Erythroblast (primary cell): Measurements from ENCODE around the gene TMCC3.
"Not testable (repeated sequence)": the region's sequence is repeated elsewhere in the genome, so short reads cannot be mapped to it uniquely, and the experiment has no call there.

Source experiments
- DNase-seq, 2 experiments: peaks; one replicate each; lab custom pipeline; 2025; lab: John Stamatoyannopoulos, UW
- GATA1 ChIP-seq: IDR thresholded peaks from 2 replicates; pipeline ENCODE4 v1.6.1; 2011; ENCODE audit warnings: low read depth, mild to moderate bottlenecking, control low read depth, low read length, moderate library complexity
- POLR2A ChIP-seq: IDR thresholded peaks from 2 replicates; pipeline ENCODE4 v1.6.1; 2011; ENCODE audit warnings: mild to moderate bottlenecking, low read length

TMCC3 gene

DNA sequence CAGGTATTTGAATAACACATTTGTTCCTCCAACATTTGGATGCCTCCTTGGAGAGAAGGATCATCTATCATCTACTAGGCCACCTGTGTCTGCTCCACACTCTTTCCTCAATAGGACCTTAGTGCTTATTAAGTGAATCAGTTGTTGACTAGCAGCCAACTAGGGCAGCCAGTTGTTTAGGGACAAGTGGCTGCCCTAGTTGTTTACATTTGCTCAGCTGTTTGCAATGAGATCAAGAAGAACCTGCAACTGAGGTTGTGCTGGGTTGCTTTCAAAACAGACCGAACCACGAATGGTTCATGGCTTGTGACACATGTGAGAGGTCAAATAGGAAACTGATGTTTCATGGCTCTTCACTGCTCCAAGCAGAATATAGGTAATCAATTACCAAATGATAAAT lies 53.8 kb downstream of the TMCC3 start:
- TF ChIP-seq GATA1 (no peak), POLR2A (no peak)
- DNase-seq, result no peak

DNA sequence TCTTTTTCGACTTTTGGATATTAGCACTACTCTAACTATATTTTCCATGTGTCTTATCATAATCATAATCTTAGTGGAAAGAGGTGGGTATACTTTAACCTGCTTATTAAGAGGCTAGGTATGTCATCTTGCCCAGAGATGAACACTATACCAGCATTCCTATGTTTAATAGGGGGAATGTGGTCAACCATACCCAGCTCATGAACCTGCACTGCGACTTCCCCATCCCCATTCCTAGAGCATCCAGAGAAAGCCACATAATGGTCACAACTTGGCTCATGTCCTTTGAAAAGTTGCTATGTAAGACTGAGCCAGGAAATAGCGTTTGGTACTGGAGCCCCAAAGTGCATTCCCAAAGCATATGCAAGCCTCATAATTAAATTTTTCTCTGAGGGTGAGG lies 55.2 kb downstream of the TMCC3 start:
- DNase-seq, result no peak
- TF ChIP-seq POLR2A (no peak), GATA1 (no peak)

DNA sequence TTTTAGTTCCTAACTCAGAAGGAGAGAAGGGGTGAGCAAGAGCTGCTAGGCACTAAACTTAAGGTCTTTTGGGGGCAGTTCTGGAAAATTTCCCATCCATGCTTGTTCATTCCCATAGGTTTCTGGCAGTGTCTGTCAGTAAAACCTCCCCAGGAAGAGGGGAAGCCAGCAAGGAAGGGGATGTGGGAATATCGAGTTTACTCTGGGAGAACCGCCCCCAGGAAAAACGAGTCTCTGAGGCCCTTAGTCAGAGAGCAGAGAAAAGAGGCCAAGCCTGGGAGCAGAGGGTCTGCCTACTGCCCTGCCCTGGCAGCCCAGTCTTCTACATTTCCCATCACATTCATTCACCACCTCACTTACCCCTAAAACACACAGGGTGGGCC lies 55.9 kb downstream of the TMCC3 start:
- TF ChIP-seq POLR2A (no peak), GATA1 (no peak)
- no peak for DNase-seq

DNA sequence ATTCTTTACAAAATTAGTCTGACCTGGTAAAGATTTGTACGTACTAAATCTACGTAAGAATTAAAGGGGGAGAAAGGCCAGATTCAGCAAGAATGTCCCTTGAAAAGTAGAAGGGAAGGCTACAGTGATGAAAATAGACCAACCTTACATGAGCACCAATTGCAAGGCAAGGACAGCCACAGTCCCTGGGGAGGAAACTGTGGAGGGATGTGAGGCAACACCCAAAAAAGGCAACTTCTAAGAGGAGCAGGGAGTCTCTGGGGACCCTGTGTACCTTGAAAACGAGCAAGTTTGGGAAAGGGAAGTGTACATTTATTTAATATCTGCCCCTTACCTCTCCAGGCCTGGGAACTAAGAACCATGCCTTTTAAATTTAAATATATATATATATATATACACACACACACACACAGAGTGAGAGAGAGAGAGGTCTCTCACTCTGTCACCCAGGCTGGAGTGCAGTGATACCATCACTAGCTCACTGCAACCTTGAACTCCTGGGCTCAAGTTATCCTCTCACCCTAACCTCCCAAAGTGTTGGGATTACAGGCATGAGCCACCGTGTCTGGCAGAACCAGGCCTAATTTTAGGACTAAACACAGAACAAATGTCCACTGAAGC lies 56.4 kb downstream of the TMCC3 start:
- no peak for TF ChIP-seq GATA1
- no peak for TF ChIP-seq POLR2A
- DNase-seq, result no peak

DNA sequence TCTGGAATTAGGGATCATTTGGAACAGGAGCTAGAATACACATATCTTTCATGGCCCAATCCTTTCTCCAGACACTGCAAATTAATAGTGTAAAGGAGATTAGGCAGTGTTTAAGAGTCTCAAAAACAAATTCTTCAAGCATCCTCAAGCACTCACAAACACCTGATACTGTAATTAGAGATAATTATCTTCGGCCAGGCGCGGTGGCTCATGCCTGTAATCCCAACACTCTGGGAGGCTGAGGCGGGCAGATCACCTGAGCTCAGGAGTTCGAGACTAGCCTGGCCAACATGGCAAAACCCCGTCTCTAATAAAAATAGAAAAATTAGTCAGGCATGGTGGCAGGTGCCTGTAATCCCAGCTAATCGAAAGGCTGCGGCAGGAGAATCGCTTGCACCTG lies 57.6 kb downstream of the TMCC3 start:
- DNase-seq, result not testable (repeated sequence)

DNA sequence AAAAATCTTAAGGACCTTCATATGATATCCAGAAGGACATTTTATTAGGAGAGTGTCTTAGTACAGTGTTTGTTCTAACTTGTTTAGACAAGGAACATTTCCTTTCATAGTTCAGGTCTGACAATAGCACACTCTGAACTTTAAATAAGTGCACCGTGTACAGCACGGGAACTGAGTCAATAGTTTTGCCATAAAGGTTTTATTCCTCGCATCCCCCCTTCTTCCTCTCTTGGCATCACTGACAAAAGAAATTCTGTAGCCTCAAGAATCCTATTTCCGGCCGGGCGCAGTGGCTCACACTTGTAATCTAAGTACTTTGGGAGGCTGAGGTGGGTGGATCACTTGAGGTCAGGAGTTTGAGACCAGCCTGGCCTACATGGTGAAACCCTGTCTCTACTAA lies 58.3 kb downstream of the TMCC3 start:
- no peak for TF ChIP-seq GATA1
- no peak for TF ChIP-seq POLR2A
- DNase-seq, result no peak

DNA sequence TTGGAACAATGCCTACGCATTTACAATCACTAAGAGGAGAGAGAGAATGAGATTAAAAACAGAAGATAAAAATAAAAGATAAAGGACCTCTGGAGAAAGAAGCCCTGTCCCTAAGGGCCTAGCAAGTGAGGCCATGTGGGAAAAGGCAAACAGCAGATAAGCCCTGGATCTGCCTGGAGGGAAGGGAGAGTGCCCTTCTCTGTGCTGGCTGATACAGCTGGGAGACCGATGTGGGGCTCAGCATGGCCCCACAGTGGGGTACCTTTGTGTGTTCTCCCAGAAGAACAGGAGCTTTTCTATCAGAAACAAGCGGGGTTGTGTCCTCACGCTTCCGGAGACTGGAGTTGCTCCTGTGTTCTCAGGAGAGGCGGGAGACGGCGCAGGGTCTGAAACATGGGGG lies 59.9 kb downstream of the TMCC3 start:
- DNase-seq, result no peak
- TF ChIP-seq POLR2A (no peak), GATA1 (no peak)

DNA sequence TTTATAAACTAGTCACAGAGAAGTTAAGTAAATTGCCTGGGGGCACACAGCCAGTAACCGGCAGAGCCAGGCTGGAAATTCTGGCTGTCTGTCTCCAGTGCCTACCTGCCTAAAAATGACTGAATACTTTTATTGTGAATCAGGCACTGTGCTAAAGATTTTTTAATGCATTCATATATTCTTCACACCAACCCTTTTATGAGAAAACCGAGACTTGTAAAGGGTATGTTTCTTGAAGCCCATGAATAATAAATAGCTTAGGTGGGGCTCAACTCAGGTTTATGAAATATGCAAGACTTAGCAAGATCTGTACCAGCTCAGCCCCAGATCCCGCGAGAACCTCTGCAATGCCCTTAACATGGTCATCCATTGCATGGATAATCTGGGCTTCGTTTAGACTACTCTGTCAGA lies 60.8 kb downstream of the TMCC3 start:
- TF ChIP-seq GATA1, result no peak
- no peak for TF ChIP-seq POLR2A
- no peak for DNase-seq

DNA sequence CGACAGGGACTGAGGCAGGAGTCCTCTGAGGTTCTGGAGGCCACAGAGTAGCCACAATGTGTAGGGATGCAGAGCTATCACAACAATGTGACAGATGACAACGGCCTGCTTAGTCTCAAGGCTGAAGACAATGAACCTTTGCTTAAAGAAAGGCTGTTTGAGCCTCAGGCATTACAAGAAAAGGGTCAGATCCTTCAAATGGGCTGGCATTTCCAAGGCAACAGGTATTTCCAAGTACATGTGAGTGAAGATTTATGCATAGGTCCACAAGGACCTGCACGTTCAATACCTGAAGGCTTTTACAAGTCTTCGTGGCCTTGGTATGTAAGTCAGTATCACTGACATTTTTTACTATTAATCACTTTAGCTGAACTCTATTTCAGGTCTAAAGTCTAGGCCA lies 62.0 kb downstream of the TMCC3 start:
- TF ChIP-seq POLR2A, result no peak
- no peak for TF ChIP-seq GATA1
- no peak for DNase-seq

DNA sequence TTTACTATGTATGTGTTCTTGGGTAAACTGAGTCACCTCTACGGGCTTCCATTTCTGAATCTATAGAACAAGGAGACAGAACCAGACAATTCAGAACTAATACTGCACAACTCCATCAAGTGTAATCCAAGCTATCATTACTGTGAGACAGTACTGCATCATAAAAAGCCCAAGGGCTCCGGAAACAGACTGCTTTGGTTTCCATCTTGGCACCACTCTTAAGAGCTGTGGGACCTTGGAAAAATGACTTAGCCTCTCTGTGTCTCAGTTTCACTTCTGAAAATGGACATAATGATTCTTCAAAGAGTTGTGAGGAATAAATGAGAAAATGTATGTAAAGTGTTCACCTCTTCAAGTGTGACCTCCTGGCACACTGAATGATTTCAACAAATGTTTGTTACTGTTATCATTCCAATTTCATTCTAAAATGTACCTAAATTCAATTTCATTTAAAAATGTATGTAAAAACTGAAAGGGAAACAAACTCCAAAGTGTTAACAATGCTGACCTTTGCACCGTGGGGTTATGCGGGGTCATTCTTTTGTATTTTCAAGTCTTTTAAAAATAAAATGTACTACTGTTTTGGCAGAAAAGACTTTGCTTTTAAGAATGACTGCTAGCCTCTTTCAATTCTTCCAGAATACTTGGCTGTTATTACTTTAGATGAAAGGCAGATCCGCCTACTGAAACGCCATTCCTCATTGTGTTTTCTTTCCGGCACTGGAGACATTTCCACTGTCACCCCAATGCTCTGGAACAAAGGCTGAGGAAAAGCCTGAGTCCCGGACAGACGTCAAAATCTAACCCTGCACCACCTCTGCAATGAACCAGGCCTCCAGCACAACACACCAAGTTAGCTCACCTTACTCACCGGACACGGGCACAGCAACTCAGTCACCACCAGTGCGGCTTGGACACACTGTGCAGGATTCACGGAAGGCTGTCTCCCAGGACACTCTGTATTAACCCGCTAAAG lies 62.8 kb downstream of the TMCC3 start:
- no peak for DNase-seq
- TF ChIP-seq POLR2A (no peak), GATA1 (no peak)

DNA sequence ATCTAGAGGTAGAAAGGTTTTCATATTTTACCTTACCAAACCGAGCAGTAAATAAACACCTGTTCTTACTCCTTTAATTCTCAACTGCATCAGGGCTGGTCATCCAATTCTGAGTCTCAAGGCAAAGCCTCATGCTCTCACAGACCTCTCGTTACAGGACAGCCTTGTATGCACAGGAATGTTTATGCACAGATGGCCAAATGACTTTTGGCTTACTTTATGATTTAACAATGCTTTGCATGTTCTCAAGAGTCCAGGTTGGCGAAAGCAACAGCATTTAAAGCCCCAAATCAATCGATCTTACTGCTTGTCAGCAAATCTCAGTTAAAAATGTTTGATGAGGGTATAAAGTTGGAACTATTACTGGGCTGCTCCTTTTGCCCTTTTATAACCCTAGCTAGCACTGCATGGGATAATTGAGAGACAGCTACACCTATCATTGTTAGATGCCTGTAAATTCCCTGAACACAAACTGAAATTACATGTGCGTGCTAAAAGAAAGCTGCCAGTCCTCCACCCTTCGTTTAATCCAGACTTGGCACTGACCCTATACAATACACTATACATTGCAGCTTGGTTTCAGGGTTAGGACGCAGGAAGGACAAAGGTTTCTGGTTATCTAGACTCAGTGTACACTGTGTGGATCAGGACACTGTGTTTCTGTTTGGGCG lies 63.6 kb downstream of the TMCC3 start:
- TF ChIP-seq POLR2A, result no peak
- no peak for TF ChIP-seq GATA1
- DNase-seq, result no peak

DNA sequence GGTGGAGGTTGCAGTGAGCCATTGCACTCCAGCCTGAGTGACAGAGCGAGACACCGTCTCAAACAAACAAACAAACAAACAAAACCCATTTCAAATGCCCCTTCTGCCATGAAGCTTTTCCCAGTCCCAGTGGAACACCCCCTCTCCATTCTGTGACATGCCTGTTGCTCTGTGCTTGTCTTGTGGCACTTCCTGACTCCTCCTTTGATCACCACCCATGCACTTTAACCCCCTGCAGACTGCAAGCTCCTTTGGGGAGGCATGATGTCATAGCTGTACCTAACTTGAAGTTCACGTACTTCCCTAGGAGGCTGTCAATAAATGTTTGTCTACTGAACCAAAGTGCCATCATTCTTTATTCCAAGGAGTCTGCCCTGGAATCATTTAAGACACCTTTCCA lies 64.7 kb downstream of the TMCC3 start:
- DNase-seq, result no peak
- TF ChIP-seq POLR2A, result no peak
- TF ChIP-seq GATA1, result no peak

DNA sequence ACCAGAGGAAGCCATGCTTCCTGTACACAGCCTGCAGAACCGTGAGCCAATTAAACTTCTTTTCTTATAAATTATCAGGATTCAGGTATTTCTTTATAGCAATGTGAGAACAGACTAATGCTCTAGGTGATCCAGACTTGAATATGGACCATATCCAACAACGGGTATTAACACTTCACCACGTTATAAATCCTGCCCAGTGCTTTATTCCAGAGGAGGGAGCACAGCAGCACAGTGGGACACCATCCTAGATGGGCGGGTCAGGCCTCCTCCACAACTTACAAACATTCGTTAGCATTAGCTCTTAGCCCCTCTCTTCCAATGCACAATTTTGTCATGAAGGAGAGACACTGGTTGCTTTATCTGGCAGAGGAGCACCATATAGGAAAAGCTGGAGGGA lies 66.0 kb downstream of the TMCC3 start:
- no peak for TF ChIP-seq GATA1
- DNase-seq, result no peak

DNA sequence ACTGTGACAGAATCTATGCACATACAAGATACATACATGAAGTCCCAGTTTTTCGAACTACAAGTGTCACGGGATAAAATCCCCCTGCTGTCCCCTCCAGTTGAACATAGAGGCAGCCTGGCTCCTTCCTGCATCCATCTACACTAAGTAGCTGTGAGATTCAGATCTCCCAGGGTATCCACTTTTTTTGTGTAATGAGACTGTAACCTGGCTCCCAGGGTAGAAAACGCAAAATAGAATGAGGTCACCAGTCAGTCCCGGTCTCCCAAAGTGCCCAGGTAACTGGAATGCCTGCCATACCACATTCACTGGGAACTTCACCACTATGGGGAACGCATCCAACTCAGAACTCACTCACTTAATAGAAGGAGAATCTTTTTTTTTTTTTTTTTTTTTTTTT lies 67.8 kb downstream of the TMCC3 start:
- DNase-seq, result no peak
- TF ChIP-seq GATA1 (no peak), POLR2A (no peak)
